Cardiac muscle cell (in vitro differentiated cells and primary cell): ENCODE results near the gene SNX4. TPM values are rescaled to one million over a fixed set of nuclear protein-coding genes. Genes with fewer than 3 reads are reported as not detected.
"Not testable (repeated sequence)": the region's sequence is repeated elsewhere in the genome, so short reads cannot be mapped to it uniquely, and the experiment has no call there.

Source experiments
- DNase-seq, 2 donors: peaks; one replicate each; pipeline versions ENCODE4 v3.0.0 to v3.0.0-alpha.2; 2010 to 2017; ENCODE audit warnings: low read depth in 1 of 2, low spot score in 1 of 2
- H3K27ac ChIP-seq: fragments of 200-600 bp; sonication (generic); 2 replicates; pipeline ENCODE4 v1.5.1; 2016
- H3K27me3 ChIP-seq: fragments of 200-600 bp; sonication (generic); 2 replicates; pipeline ENCODE4 v1.6.0; 2016; ENCODE audit warnings: control low read depth
- H3K36me3 ChIP-seq: fragments of 200-600 bp; sonication (generic); 2 replicates; pipeline ENCODE4 v1.5.1; 2016; ENCODE audit warnings: control low read depth
- H3K4me1 ChIP-seq: fragments of 200-600 bp; sonication (generic); 2 replicates; pipeline ENCODE4 v1.8.1; 2017; ENCODE audit warnings: low read depth, mild to moderate bottlenecking, mixed run types
- H3K4me3 ChIP-seq: fragments of 200-600 bp; sonication (generic); 2 replicates; pipeline ENCODE4 v1.5.1; 2016; ENCODE audit warnings: mild to moderate bottlenecking
- H3K9me3 ChIP-seq: fragments of 200-600 bp; sonication (generic); 2 replicates; pipeline ENCODE4 v1.5.1; 2017; ENCODE audit warnings: low read depth, mild to moderate bottlenecking, control low read depth
- polyA plus RNA-seq: library from polyadenylated mRNA; unstranded; fragments of >200 nt; fragmentation: Nextera tagmentation; extraction: Ambion mirVana; gene quantifications from 2 replicates; pipeline ENCODE4 v1.2.1, GENCODE V29; 2016
- total RNA-seq: library from RNA; depleted of rRNA; stranded (reverse); fragments of >200 nt; gene quantifications from 2 replicates; pipeline ENCODE4 v1.2.3, GENCODE V29; 2016
- TF ChIP-seq, protein P1 (sequence below): IDR thresholded peaks from 2 replicates; pipeline ENCODE4 v1.5.1; 2012; ENCODE audit warnings: low read depth, mild to moderate bottlenecking, low read length

Gene SNX4
- total and polyA plus RNA-seq, 2 experiments from 2014 or later: 43.5 to 63.8 TPM

DNA sequence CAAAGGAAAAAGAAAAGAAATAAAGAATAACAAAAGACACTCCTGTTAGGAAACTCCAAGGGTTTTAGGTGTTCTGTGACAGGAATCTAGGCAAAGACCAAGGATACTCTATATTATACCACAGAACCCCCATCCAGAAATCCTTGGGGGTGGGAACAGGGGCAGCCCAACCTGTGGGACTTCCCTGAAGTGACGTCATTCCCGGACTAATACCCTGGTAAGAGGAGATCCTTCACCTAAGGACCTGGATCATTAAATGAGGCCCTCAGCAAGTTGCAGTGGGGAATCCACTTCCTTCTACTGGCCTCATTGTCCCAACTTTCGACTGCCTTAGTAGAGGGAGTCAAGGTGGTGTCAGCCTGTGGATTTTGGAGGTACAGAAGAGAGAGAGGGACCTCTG lies 103.8 kb downstream of the SNX4 start:
- TF ChIP-seq, protein P1, sequence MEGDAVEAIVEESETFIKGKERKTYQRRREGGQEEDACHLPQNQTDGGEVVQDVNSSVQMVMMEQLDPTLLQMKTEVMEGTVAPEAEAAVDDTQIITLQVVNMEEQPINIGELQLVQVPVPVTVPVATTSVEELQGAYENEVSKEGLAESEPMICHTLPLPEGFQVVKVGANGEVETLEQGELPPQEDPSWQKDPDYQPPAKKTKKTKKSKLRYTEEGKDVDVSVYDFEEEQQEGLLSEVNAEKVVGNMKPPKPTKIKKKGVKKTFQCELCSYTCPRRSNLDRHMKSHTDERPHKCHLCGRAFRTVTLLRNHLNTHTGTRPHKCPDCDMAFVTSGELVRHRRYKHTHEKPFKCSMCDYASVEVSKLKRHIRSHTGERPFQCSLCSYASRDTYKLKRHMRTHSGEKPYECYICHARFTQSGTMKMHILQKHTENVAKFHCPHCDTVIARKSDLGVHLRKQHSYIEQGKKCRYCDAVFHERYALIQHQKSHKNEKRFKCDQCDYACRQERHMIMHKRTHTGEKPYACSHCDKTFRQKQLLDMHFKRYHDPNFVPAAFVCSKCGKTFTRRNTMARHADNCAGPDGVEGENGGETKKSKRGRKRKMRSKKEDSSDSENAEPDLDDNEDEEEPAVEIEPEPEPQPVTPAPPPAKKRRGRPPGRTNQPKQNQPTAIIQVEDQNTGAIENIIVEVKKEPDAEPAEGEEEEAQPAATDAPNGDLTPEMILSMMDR: no peak
- DNase-seq: no peak

DNA sequence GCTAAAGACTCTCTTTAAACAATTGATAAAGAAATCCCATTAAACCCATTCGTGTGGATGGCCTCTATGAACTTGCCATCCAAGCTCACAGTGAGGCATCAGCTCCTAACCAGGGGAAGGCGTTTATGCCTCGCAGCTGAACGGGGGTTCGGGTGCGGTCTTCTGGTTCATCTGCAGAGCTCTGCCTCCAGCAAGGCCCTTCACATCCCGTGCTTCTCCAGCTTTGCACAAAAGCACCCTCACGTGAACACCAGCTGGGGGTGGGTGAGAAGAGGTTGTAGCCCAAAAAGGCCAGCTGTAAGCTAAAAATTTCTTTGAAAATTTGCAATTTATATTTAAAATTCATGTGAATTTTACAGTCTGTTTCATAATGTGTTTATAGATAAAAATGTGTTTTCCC lies 105.3 kb downstream of the SNX4 start:
- Histone ChIP-seq H3K4me1 (no peaks in the 10 kb centered on the region), H3K27me3 (no peaks in the 10 kb centered on the region), H3K4me3 (no peak overlapping the region), H3K9me3 (no peaks in the 10 kb centered on the region), H3K27ac (no peak overlapping the region), H3K36me3 (no peaks in the 10 kb centered on the region)
- no peak for DNase-seq
- TF ChIP-seq, protein P1: no peak

More for the DNA sequence above, 103.8 kb downstream of the SNX4 start:
- Histone ChIP-seq H3K4me1 (no peaks in the 10 kb centered on the region), H3K9me3 (no peaks in the 10 kb centered on the region), H3K27ac (no peak overlapping the region), H3K4me3 (no peak overlapping the region), H3K27me3 (no peaks in the 10 kb centered on the region), H3K36me3 (no peaks in the 10 kb centered on the region)

DNA sequence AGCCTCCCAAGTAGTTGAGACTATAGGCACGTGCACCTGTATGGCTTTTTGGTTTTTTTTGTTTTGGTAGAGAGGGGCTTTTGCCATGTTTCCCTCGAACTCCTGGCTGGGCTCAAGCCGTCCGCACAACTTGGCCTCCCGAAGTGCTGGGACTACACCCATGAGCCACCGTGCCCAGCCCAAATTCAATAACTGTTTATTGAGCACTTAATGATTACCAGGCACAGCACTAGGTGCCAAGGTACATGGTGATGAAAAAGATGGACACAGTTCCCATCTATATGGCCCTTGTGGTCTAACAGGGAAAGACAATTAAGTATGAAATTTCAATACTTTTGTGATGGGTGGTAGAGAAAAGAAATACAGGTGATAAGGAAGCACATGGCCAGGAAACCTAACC lies 109.1 kb downstream of the SNX4 start:
- TF ChIP-seq, protein P1: no peak
- DNase-seq: no peak
- Histone ChIP-seq H3K4me3 (no peak overlapping the region), H3K9me3 (no peaks in the 10 kb centered on the region), H3K27me3 (no peaks in the 10 kb centered on the region), H3K36me3 (no peaks in the 10 kb centered on the region), H3K4me1 (no peaks in the 10 kb centered on the region), H3K27ac (no peak overlapping the region)

DNA sequence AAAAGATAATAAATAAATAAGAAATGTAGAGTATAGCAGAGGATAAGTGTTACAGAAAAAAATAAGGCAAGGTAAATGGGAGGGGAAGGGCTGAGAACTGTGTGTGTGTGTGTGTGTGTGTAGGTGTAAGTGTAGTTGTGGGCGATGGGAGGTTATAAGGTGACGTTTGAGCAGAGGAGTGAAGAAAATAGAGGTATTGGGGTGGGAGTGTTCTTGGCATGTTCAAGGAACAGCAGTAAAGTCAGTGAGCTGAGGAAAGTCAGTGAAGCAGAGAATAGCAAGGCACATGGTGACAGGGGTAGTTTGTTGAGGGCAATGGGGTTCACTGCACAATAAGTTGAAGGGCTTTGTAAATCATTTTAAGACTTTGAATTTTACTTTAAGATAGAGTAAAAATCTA lies 113.9 kb downstream of the SNX4 start:
- TF ChIP-seq, protein P1: no peak
- Histone ChIP-seq H3K27me3 (no peaks in the 10 kb centered on the region), H3K36me3 (no peaks in the 10 kb centered on the region)

DNA sequence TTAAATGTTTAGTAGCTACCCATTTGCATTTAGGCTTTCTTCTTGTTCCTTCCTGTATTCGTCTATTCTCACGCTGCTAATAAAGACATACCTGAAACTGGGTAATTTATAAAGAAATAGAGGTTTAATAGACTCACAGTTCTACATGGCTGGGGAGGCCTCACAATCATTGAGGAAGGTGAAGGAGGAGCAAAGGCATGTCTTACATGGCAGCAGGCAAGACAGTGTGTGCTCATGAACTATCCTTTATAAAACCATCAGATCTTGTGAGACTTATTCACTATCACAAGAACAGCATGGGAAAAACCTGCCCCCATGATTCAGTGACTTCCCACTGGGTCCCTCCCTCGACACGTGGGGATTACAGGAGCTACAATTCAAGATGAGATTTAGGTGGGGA lies 114.5 kb downstream of the SNX4 start:
- not testable (repeated sequence) for H3K27ac ChIP-seq, H3K9me3 ChIP-seq, H3K36me3 ChIP-seq, DNase-seq, H3K4me1 ChIP-seq, H3K27me3 ChIP-seq, H3K4me3 ChIP-seq

More for the DNA sequence above, 113.9 kb downstream of the SNX4 start:
- Histone ChIP-seq H3K4me1 (no peaks in the 10 kb centered on the region), H3K27ac (no peak overlapping the region), H3K4me3 (no peak overlapping the region), H3K9me3 (no peaks in the 10 kb centered on the region)
- no peak for DNase-seq

DNA sequence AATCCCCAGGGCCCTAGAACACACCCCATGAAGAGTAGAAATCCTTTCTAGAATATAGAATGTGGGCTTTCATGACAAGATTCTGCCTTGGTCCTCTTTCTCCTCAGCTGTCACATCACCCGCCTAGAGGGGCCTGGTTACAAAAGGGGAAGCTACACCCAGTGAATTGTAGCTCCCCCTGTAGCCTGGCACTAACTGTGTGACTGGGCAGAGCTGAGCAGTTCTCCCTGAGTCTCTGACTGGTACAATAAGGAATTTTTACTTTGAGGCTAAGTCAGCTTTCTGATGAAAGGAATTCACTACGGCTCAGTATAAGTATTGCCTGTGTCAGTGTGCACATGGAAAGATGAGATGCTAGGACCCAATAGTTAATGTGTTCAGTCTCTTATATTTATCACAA lies 116.2 kb downstream of the SNX4 start:
- TF ChIP-seq, protein P1: no peak
- H3K27ac ChIP-seq: no peak overlapping the region
- no peak for DNase-seq
- no peaks in the 10 kb centered on the region for H3K9me3 ChIP-seq
- H3K36me3 ChIP-seq: no peaks in the 10 kb centered on the region
- H3K4me1 ChIP-seq: no peaks in the 10 kb centered on the region
- H3K27me3 ChIP-seq: no peaks in the 10 kb centered on the region
- H3K4me3 ChIP-seq: no peak overlapping the region
